BLaER1 (cell line): ENCODE results near the gene VRK1.
"Not testable (repeated sequence)": the region's sequence is repeated elsewhere in the genome, so short reads cannot be mapped to it uniquely, and the experiment has no call there.

Experiments used
- H3K27ac ChIP-seq: shearing (Covaris generic); formaldehyde crosslinking; 2 replicates; pipeline ENCODE4 v1.8.1; 2022
- H3K27me3 ChIP-seq: shearing (Covaris generic); formaldehyde crosslinking; 2 replicates; pipeline ENCODE4 v1.8.1; 2022
- H3K36me3 ChIP-seq: shearing (Covaris generic); formaldehyde crosslinking; 2 replicates; pipeline ENCODE4 v1.8.1; 2022
- H3K4me1 ChIP-seq: shearing (Covaris generic); formaldehyde crosslinking; 2 replicates; pipeline ENCODE4 v1.8.1; 2022
- H3K4me2 ChIP-seq: shearing (Covaris generic); formaldehyde crosslinking; 2 replicates; pipeline ENCODE4 v1.8.1; 2022
- H3K4me3 ChIP-seq: shearing (Covaris generic); formaldehyde crosslinking; 2 replicates; pipeline ENCODE4 v1.8.1; 2022
- H3K9ac ChIP-seq: shearing (Covaris generic); formaldehyde crosslinking; 2 replicates; pipeline ENCODE4 v1.8.1; 2022
- H3K9me3 ChIP-seq: shearing (Covaris generic); formaldehyde crosslinking; 2 replicates; pipeline ENCODE4 v1.8.1; 2022
- H4K20me1 ChIP-seq: shearing (Covaris generic); formaldehyde crosslinking; 2 replicates; pipeline ENCODE4 v1.8.1; 2022
- Cebpa-rat ChIP-seq: shearing (Covaris generic); IDR thresholded peaks from 2 replicates; pipeline ENCODE4 v1.8.1; 2022

VRK1 gene

DNA sequence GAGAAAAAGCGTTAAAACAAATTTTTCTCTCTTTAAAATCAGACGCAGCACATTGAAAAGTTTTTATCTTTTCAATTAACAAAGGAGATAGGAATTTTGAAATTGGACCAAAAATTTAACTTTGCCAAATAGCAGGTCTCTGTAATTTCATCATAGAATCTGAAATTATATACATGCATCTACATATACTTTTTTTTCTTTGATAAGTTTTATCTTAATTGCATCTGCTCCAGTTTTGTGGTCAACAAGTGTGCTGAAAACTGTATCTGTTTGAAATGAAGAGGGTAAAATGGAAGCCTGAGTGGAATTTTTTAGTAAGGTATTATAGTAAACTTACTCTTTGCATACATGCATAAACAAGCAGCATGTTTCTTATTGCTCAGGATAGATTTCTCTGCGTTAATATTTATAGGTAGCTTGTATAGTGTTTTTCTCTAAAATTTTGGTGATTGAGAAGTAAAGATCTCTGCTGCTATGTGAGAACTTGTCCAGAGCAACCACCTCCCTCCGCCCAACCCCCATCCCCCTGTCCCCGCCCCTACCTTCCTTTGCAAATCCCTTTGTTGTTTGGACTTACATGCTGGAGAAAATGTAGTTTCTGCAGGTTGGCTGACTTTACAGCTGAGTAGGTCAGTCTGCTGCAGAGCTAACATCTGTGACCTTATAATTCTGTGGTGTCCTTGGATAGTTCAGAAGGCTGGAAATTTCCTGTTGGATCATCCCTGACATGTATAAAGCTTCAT lies 64.6 kb downstream of the VRK1 start:
- no peaks in the 10 kb centered on the region for H3K9me3 ChIP-seq
- no peak overlapping the region for H3K4me2 ChIP-seq
- no peak overlapping the region for H3K4me3 ChIP-seq
- no peaks in the 10 kb centered on the region for H3K27me3 ChIP-seq
- TF ChIP-seq Cebpa-rat, result no peak
- peaks cover 61% of the 10 kb centered on the region for H3K36me3 ChIP-seq
- H3K27ac ChIP-seq, result no peak overlapping the region
- H3K4me1 ChIP-seq, result no peaks in the 10 kb centered on the region
- H4K20me1 ChIP-seq, result no peaks in the 10 kb centered on the region
- H3K9ac ChIP-seq, result no peak overlapping the region

DNA sequence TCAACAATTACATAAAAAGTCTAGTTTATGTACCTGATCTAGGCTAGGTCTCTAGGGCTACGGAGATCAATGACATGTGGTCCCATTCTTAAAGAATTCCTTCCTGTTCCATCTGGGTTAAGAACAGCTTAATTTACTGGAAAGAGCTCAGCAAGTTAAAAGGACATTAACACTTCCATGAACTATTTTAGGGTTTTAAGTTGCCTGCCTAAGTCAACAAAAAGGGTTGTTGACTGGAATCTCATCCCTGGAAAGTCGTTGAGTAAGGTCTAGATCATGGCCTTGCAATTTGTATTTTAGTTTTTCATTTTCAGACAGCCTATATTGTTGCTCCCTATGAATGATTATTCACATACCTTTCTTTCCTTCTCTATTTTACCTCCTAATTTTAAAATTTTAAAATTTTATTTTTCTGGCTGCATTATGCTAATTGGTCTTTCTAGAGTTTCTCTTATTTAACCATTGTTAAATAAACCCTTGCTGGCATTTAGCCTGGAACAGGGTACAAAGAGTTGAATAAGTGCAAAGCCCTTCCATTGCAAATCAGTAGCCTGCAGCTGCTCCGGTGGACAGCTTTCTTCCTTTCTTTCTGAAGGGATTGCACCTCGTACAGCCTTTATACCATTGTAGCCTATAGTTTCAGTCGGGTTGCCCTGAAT lies 66.3 kb downstream of the VRK1 start:
- no peaks in the 10 kb centered on the region for H4K20me1 ChIP-seq
- no peak overlapping the region for H3K4me3 ChIP-seq
- no peak overlapping the region for H3K4me2 ChIP-seq
- peaks cover 49% of the 10 kb centered on the region for H3K36me3 ChIP-seq
- H3K9me3 ChIP-seq, result no peaks in the 10 kb centered on the region
- H3K27ac ChIP-seq, result no peak overlapping the region
- H3K4me1 ChIP-seq, result no peaks in the 10 kb centered on the region
- TF ChIP-seq Cebpa-rat, result no peak
- H3K9ac ChIP-seq, result no peak overlapping the region
- H3K27me3 ChIP-seq, result no peaks in the 10 kb centered on the region

DNA sequence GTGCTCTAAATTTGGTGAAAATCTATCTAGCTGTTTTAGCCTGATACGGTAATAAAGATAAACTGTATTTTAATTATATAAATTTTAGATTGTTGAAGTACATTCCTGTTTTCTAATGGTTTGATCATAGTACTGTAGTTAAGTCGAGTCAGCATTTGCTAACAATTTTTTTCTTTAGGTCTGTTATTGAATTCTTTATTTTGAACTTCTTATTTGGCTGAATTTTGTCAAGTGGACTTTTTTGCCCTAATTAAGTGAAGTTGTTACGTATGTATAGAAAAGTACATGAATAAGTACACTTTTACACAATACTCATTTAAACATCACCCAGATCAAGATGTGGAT lies 66.8 kb downstream of the VRK1 start:
- no peaks in the 10 kb centered on the region for H4K20me1 ChIP-seq
- no peak overlapping the region for H3K27ac ChIP-seq
- no peak overlapping the region for H3K9ac ChIP-seq
- H3K4me1 ChIP-seq, result no peaks in the 10 kb centered on the region
- no peak overlapping the region for H3K4me2 ChIP-seq
- no peak overlapping the region for H3K4me3 ChIP-seq
- no peak for TF ChIP-seq Cebpa-rat
- peaks cover 49% of the 10 kb centered on the region; the same call in 1 of the 2 replicates for H3K36me3 ChIP-seq
- no peaks in the 10 kb centered on the region for H3K27me3 ChIP-seq
- no peaks in the 10 kb centered on the region for H3K9me3 ChIP-seq

DNA sequence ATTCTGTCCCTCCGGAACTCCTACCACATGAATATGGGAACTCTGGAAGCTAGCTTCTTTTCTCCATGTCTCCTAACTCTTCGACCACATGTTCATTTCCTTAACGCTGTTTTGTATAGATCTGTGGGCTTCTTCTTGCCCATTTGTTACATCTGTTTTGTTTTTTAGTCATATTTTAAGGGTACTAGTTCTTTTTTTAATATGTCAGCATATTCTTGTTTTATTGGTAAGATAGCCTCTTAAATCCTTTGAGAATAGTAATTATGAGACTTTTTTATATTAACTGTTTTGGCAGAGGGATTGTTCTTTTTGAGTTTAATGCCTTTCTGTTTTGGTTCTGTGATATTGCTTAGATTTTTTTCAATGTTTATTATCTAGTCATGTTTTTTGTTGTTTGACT lies 70.5 kb downstream of the VRK1 start:
- Histone ChIP-seq H4K20me1 (no peaks in the 10 kb centered on the region), H3K9me3 (no peaks in the 10 kb centered on the region), H3K4me1 (no peaks in the 10 kb centered on the region), H3K9ac (no peak overlapping the region), H3K4me2 (no peak overlapping the region), H3K27ac (no peak overlapping the region), H3K4me3 (no peak overlapping the region), H3K27me3 (no peaks in the 10 kb centered on the region), H3K36me3 (peaks cover 67% of the 10 kb centered on the region)
- no peak for TF ChIP-seq Cebpa-rat

DNA sequence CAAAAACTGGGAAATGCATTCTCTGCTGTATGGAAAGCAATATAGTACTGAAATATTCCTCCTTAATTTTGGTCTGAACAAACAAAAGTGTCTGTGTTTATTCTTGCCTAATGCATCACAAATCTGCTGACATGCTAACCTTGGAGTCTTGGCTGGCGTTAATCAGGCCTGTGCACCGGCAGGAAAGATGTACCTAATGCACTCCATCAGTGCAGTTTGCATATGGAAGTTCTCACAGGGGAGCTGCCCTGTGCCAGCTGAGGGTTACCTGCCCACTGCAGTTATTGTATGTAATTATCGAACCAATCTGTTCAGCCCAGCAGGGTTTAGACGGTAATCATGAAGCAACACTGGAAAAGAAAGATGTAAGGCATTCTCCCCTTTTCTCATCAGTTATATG lies 76.9 kb downstream of the VRK1 start:
- no peak overlapping the region for H3K9ac ChIP-seq
- H3K27me3 ChIP-seq, result no peaks in the 10 kb centered on the region
- no peaks in the 10 kb centered on the region for H3K9me3 ChIP-seq
- no peaks in the 10 kb centered on the region for H3K4me1 ChIP-seq
- no peak for TF ChIP-seq Cebpa-rat
- H3K36me3 ChIP-seq, result peaks cover 71% of the 10 kb centered on the region
- H3K4me3 ChIP-seq, result no peak overlapping the region
- no peak overlapping the region for H3K27ac ChIP-seq
- H3K4me2 ChIP-seq, result no peak overlapping the region
- no peaks in the 10 kb centered on the region for H4K20me1 ChIP-seq

DNA sequence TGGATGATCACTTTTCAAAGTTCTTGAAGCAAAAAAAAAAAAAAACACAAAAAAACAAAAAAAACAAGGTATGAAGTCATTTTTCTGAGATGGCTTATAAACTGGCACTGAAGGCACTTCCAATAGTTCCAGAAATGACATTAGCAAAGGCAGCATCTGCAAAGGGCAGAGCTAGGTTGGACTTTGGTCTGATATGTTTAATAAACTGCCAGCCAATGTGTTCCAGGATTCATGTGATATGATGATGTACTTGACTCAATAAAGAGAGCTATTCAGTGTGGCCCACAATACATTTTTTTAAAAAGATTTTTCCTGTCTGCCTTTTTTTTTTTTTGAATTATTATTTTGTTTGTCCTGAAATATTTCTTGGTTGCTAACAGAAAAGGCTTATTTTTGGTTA lies 79.6 kb downstream of the VRK1 start:
- TF ChIP-seq Cebpa-rat, result no peak
- Histone ChIP-seq H3K9me3 (peaks cover 4% of the 10 kb centered on the region; the same call in 1 of the 2 replicates), H3K4me3 (no peak overlapping the region), H3K9ac (no peak overlapping the region), H3K36me3 (peaks cover 69% of the 10 kb centered on the region), H3K27ac (no peak overlapping the region), H3K4me2 (no peak overlapping the region), H4K20me1 (no peaks in the 10 kb centered on the region), H3K4me1 (no peaks in the 10 kb centered on the region), H3K27me3 (no peaks in the 10 kb centered on the region)

DNA sequence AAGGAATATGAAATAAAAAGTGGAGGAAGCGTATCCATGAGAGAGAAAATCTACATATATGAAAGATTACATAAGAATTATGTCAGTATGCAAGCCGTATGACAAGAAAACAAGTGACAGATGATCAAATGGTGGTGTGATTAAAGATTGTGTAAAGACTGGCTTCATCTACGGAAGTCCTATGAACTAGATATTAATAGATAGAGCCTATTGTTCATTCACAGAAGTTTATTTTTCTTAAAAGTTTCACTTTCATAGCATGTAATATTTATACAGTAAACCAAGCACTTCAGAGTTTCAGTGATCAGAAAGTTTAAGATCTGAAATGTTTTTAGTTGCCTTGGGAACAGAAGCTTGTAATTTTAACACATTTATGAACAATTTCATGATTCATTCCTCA lies 84.5 kb downstream of the VRK1 start:
- H3K4me2 ChIP-seq, result no peak overlapping the region
- H3K4me1 ChIP-seq, result no peaks in the 10 kb centered on the region
- H3K9ac ChIP-seq, result no peak overlapping the region
- no peaks in the 10 kb centered on the region for H3K27me3 ChIP-seq
- no peak overlapping the region for H3K27ac ChIP-seq
- TF ChIP-seq Cebpa-rat, result no peak
- H3K4me3 ChIP-seq, result no peak overlapping the region
- H4K20me1 ChIP-seq, result no peaks in the 10 kb centered on the region
- H3K9me3 ChIP-seq, result peaks cover 16% of the 10 kb centered on the region
- peaks cover 53% of the 10 kb centered on the region for H3K36me3 ChIP-seq

DNA sequence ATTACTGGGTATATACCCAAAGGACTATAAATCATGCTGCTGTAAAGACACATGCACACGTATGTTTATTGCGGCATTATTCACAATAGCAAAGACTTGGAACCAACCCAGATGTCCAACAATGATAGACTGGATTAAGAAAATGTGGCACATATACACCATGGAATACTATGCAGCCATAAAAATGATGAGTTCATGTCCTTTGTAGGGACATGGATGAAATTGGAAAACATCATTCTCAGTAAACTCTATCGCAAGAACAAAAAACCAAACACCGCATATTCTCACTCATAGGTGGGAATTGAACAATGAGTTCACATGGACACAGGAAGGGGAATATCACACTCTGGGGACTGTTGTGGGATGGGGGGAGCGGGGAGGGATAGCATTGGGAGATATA lies 86.8 kb downstream of the VRK1 start:
- not testable (repeated sequence) for H4K20me1 ChIP-seq, H3K4me3 ChIP-seq, H3K27ac ChIP-seq, H3K4me2 ChIP-seq, H3K27me3 ChIP-seq, H3K9ac ChIP-seq
- Histone ChIP-seq H3K9me3 (peaks cover 16% of the 10 kb centered on the region), H3K4me1 (peaks cover 15% of the 10 kb centered on the region; the same call in 1 of the 2 replicates), H3K36me3 (peaks cover 37% of the 10 kb centered on the region)

DNA sequence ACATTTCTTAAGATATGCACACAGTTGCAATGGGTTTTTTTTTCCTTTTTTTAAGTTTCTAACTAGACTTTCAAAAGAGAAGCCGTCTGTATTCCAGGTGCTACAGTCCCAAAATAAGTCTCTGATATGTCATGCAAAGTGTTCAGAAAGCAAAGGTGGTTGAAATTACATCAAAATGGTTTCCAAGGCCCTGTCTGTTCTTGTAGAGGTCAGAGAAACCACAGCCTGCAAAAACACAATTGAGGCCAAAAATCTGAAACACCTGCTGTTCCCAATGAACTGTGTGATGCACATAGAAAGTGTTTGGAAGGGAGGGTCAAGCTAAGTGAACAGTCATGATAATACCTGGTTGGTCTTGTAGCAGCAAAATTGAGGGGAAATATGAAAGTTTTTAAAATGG lies 91.0 kb downstream of the VRK1 start:
- Histone ChIP-seq H3K9ac (no peak overlapping the region), H4K20me1 (no peaks in the 10 kb centered on the region), H3K36me3 (peaks cover 8% of the 10 kb centered on the region; the same call in 1 of the 2 replicates), H3K4me3 (no peak overlapping the region), H3K4me1 (peaks cover 24% of the 10 kb centered on the region; the same call in 1 of the 2 replicates), H3K4me2 (no peak overlapping the region), H3K9me3 (no peaks in the 10 kb centered on the region), H3K27ac (no peak overlapping the region), H3K27me3 (no peaks in the 10 kb centered on the region)
- TF ChIP-seq Cebpa-rat, result no peak

DNA sequence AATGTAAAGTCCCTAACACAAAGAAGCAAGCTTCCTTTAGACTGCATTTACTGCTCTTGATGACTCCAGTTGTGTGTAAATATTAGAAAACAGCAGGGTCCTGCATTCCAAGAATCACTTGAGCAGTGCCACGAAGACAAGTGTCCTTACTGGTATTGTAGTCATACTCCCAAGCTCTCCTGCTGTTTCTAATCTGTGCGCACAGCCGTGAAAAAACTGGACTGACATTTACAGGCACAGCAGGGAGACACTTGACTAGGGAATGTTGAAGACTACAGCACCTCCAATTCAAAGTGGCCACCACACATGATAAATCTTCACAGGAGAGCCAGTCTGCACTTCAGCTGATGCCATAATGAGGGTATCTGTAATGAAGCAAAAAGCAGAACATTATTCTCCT lies 91.4 kb downstream of the VRK1 start:
- H3K4me1 ChIP-seq, result peaks cover 27% of the 10 kb centered on the region
- H3K4me3 ChIP-seq, result no peak overlapping the region
- H3K27me3 ChIP-seq, result no peaks in the 10 kb centered on the region
- no peak overlapping the region for H3K4me2 ChIP-seq
- H3K27ac ChIP-seq, result no peak overlapping the region
- no peak overlapping the region for H3K9ac ChIP-seq
- TF ChIP-seq Cebpa-rat, result no peak
- peaks cover 8% of the 10 kb centered on the region; the same call in 1 of the 2 replicates for H3K36me3 ChIP-seq
- no peaks in the 10 kb centered on the region for H4K20me1 ChIP-seq
- no peaks in the 10 kb centered on the region for H3K9me3 ChIP-seq
